ENCODE results near the gene MAML1. TPM values are rescaled to one million over a fixed set of nuclear protein-coding genes. Genes with fewer than 3 reads are reported as not detected.

MAML1 gene
- total RNA-seq, 1 donor from 2014 or later: 5.3 TPM

DNA sequence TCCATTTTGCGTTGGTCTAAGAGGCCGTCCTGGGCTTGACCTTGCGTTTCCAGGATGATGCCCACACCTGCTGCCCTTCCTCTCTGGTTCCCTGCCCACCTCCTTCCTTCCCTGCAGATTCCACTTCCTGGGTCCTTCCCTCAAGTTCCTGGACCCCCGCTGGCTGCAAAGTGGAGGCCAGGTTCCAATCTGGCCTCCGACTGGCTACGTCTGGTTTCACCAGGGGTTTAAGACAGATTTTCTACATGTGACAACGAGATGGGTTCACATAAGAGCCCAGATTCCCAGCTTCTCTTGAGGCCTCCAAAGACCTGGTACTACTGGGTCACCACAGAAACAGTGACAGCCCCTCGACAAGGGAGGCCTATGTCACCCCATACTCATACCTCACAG, 71.9 kb downstream of the MAML1 start:
- no peak for DNase-seq (ENCODE audit: low read depth in 2 of 2)

- DNase-seq (ENCODE audit: low read depth in 2 of 2): no peak
Observed at GRCh38 chr5:179805070-179805528, 72.5 kb downstream of the MAML1 start.

DNA sequence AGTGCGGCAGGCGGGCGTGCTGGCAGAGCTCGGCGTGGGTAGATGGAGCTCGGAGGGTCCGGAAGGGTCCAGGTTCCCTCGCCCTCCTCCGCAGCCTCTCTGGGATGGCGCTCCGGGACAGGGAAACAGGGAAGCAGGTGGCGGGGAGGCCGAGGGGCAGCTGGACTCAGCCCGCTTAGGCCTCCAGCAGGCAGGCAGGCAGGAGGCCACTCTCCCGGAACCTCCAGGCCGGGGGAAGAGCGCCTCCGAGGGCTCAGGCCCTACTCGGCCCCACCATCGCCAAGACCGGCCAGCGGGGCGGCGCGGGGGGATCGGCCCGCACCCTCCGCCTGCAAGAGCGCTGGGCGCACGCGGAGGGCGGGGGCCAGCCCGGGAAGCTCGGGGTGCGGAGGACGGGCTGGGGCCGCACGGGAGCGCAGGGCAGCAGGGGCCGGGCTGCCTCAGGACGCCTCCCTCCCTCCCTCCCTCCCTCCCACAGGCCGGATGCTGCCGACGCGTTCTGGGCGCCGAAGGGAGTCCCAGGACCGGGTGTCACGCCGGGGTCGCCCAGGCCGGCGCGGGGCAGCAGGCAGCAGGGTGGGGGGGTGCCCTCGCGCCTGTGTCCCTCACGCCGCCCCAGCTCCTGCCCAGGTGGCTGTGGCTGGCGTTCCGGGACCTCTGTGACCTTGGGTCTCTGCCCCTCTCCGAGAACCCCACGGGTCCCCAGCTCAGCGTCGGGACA, 73.1 kb downstream of the MAML1 start:
- DNase-seq (ENCODE audit: low read depth in 2 of 2): peak in 1 of 2 donors; percentile 58

GRCh38 chr5:179806250-179807048, 73.8 kb downstream of the MAML1 start, which contains the start of gene MGAT4B:
TSS of gene MGAT4B (minus strand) at chr5:179806866. CDS start at chr5:179806583, 283 bp downstream.
- peak in 1 of 2 donors; percentile 82 for DNase-seq (ENCODE audit: low read depth in 2 of 2)

DNA sequence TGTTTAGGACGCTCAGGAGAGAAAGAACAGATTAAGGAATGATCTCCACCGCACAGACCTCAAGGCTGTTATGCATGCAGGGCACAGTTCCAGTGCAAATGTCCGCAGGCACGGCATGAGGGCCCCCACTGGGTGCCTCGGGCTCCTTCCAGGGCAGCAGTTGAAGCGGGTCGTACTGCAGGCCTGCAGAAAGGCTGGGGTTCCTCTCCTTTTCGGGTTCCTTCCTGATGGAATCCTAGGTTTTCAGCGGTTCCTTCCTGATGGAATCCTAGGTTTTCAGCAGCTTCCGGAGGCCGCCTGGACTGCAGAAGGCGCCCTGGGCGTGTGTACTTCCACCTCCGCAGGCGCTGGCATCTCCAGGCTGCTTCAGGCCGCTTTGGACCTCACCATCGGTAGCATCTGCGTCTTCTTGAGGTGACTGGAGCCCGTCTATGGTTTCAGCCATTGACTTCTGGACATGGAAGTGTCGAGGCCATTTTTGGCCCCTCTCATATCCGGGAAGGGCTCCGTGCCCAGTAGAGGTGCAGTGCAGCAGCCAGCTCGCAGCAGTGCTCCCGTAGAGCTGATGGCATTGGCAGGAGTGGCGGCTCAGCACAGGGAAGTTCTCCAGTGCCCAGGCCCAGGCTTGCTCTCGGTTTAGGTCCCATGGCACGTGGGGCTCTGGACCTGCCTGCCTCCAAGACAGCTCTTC, 79.7 kb downstream of the MAML1 start:
- DNase-seq (ENCODE audit: low read depth in 2 of 2): no peak

- DNase-seq (ENCODE audit: low read depth in 2 of 2): no peak
Observed at GRCh38 chr5:179812997-179813607, 80.5 kb downstream of the MAML1 start.

- DNase-seq (ENCODE audit: low read depth in 2 of 2): no peak
Observed at GRCh38 chr5:179814090-179814489, 81.5 kb downstream of the MAML1 start.

DNA sequence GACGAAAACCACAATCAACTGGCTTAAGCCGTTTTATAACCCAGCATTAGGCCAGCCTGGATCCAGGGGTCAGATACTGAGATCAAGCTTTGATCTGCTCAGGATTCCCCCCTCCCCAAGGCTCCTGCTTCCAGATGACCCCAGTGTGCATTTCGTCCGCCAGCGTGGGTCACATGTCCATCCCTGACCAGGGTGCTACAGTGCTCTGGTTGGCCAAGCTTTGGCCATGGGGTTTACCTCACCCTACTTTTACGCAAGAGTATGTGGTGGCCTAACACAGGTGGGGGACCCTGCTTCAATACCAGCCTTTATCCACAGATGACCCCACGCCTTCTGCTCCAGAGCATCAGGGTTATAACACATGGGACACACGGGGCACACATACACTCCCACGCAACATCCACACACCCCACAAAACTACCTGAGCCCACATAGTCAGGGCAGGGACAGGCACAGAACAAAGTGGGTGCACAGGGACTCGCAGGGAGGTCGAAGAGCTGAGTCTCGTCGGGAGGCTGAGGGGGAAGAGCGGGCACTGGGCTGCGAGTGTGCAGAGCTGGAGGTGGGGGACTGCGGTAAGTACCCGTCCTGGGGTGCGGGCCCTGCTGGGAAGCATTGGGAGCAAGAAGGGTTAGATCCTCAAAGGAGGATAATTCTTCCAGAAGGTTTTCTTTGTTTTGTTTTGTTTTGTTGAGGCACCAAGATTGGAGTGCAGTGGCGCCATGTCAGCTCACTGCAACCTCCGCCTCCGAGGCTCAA, 83.0 kb downstream of the MAML1 start:
- DNase-seq (ENCODE audit: low read depth in 2 of 2): no peak

- DNase-seq (ENCODE audit: low read depth in 2 of 2): no peak
Observed at GRCh38 chr5:179816401-179816795, 83.8 kb downstream of the MAML1 start.

GRCh38 chr5:179816796-179817469, 84.3 kb downstream of the MAML1 start:
- DNase-seq (ENCODE audit: low read depth in 2 of 2): no peak

DNA sequence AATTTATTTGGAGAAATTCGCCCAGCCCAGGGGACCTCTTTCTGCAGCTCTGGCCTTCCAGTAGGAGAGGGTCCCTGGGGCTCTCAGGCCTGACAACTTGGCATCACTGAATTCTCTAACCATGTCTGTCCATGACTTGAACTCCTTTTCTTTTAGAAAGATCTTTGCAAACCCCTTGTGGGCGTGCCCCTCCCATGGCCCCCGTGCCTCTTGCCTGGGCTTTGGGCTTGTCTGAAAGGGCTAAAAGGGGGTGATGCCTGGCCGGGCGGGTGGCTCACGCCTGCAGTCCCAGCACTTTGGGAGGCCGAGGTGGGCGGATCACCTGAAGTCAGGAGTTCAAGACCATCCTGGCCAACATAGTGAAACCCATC, 84.8 kb downstream of the MAML1 start:
- no peak for DNase-seq (ENCODE audit: low read depth in 2 of 2)

- DNase-seq (ENCODE audit: low read depth in 2 of 2): no peak
Observed at GRCh38 chr5:179817890-179818745, 85.5 kb downstream of the MAML1 start.

- peak; percentile 96 to 99 for DNase-seq (ENCODE audit: low read depth in 2 of 2)
Observed at GRCh38 chr5:179818746-179819295, 86.2 kb downstream of the MAML1 start.

DNA sequence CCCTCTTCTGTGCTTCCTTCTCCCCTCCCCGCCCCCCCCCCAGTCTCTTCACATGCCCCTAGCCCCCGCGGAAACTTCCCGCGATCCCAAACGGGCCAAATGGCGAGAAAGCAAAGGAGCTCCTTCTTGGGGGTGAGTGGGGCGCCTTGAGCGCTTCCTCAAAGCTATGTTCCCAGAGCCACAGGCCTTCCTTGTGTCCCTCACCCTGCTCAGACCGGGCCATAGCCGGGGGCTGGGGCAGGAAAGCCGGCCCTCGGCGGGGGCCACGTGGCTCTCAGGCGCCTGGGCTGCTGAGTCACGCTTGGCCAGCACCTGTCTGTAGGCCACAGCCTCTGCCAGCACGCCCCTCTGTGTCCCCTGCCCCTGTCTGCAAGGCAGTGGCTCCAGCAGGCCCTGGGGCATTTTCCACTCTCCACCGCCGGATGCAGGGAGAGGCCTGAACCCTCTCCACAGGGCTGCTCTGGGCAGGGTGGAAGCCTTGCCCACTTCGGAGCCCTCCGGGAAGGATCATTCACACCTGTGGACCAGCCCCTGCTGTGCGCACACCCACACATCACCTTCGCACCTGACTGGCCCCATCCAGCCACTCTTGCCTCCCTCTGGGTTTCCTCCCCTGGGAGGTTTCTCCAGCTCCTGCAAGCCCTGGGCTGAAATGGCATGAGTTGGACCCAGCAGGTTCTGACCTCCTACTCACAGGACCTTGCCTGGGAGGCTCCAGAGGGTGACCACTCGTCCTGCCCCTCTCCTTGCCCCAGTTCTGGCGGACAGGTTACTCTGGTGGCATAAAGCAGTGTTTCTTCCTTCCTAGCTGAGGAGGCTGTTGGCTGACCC, 86.9 kb downstream of the MAML1 start:
- peak; percentile 82 to 95 for DNase-seq (ENCODE audit: low read depth in 2 of 2)

GRCh38 chr5:179820127-179820482, 87.5 kb downstream of the MAML1 start:
- DNase-seq (ENCODE audit: low read depth in 2 of 2): no peak

- DNase-seq (ENCODE audit: low read depth in 2 of 2): peak; percentile 59 to 87
Observed at GRCh38 chr5:179820483-179821297, 88.1 kb downstream of the MAML1 start, which contains the start of gene SQSTM1. TSS of gene SQSTM1 (plus strand) at chr5:179820905. CDS start at chr5:179820937, 32 bp downstream.

Measured in dermis microvascular lymphatic vessel endothelial cell (primary cell).